Fibroblast of skin of scalp (primary cell): Measurements from ENCODE around the gene TCF12.

ENCODE experiments used
- DNase-seq: peaks from one replicate; pipeline ENCODE4 v3.0.0-alpha.2; 2013

TCF12 gene

DNA sequence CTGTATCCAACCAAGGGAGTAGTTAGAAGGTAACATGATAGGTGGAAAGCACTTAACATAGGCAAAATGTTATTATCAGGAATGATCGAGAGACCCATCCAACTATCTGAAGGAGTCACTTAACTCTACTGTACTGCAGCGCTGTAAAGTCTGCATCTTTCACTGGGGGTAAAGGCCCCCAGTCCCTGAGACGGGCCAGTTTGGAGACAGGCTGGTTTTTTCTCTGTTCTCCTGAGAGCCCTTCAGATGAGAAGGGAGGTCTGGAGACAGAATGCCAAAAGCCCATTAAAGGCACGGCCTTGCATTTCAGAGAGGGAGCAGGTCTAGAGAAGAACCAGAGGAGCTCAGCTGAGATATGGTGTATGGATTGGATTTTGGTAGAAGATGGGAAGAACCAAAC is 386.6 kb downstream of the TCF12 start:
- DNase-seq, result no peak

- DNase-seq, result peak; percentile 71
Measured at GRCh38 chr15:57306161-57306943, 387.9 kb downstream of the TCF12 start.

GRCh38 chr15:57306944-57307411 is 388.5 kb downstream of the TCF12 start:
- no peak for DNase-seq

- peak; percentile 18 for DNase-seq
Measured at GRCh38 chr15:57307527-57308169, 389.2 kb downstream of the TCF12 start.

DNA sequence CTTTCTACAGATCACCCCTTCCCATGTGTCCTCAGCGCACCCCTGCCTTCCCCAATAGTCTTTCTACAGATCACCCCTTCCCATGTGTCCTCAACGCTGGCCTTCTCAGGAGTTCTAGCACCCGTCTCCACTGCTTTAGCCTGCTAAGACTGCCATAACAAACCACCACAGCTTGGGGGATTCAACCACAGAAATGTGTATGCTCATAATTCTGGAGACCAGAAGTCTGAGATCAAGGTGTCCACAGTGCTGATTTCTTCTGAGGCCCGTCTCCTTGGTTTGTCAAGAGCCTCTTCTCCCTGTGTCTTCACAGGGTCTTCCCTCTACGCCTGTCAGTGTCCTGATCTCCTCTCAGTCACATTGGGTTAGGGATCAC is 389.7 kb downstream of the TCF12 start:
- DNase-seq, result peak; percentile 26

DNA sequence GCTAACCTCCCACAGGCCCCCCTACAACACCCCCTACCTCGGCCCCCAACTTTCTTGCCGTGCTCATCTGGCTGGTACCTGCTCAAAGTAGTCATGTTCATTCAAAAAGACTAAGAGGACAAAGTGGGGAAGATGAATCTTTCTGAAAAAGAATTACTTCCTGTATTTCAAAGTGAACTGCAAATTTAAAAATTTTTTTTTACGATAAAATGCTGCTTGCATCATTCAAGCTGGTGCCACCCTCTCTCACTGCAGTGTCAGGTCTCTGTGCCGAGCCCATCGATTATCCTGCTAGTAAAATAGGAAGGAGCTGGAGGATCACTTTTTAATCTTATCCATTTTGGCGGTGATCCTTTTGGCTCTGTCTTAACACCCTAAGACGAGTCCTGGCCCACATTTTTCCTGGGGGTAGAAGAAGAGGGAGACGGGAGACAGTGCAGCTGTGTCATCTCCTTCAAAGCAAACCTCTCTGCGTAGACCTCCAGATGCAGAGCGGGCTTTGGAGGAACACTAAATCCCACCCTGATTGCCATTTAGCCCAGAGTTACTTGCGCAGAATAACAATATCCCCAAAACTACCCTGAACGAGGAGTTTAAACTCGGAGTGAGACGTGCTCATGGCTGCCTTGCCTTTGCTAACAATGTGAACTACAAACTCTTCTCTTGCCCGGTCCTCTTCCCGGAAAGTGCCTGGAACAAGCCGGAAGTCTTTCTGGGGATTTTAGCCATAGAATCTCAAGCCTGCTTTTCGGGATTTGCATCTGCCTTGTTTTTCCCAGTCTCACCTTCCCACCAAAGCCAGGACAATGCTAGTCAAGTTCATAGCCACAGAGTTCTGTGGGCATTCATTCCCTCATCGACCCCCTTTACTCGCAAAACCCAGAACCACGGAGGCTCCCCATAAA is 391.7 kb downstream of the TCF12 start:
- no peak for DNase-seq

- no peak for DNase-seq
Measured at GRCh38 chr15:57310876-57311275, 392.4 kb downstream of the TCF12 start.

DNA sequence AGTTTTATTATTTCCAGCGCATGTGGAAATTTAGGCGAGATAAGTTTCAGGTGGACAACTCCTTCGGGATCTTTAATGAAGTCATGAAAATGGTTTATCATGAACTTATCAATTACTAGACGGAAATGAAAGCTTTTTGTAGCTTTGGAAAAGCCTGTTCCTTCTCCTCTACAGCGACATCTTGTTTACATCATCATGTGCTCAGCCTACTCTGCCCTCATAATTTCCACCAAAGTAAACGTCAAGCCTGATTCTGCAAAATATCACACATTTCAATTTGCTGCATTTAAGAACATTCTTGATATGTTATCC is 393.5 kb downstream of the TCF12 start:
- no peak for DNase-seq

DNA sequence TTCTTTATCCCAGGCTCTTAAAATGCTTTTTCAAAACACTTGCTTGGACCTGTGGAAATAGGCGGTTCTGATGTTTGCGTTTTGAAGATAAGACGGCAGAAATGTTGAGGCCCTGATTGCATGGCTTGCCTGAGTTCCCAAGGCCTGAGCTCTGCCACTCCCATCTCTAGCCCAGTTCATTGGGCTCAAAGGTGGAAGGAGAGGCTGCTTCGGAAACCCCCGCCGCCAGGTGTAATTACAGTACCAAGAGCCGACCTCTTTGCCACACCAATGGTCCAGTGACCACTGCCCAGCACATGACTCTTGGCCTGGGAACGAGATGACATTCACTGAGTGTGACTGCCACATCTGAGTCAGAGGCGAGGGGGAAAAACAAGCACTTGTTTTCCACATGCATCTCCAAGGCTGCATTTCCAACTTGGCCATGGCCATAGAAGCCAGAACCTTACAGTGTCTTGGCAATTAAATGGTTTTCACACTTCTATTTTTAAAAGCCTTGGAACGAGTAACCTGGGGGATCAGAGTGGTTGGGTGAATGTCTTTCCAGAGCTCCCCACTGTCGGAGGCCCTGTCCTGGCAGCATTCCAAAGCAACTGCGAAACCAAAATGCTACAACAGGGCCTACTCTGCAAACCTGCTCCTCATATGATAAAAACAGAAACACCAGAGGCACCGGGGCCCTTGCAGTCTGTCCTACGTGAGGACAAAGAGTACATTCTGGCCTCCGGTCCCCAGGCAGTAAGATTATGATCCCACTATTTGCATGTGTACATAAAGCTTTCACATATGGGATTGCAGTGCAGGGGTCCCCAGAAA is 394.1 kb downstream of the TCF12 start:
- DNase-seq, result no peak

GRCh38 chr15:57313134-57313483 is 394.7 kb downstream of the TCF12 start:
- DNase-seq, result no peak

GRCh38 chr15:57314221-57314620 is 395.8 kb downstream of the TCF12 start:
- no peak for DNase-seq

GRCh38 chr15:57316451-57316850 is 398.0 kb downstream of the TCF12 start:
- DNase-seq, result no peak

GRCh38 chr15:57319226-57319918 is 400.9 kb downstream of the TCF12 start:
- DNase-seq, result no peak

GRCh38 chr15:57319919-57320560 is 401.6 kb downstream of the TCF12 start:
- DNase-seq, result no peak

DNA sequence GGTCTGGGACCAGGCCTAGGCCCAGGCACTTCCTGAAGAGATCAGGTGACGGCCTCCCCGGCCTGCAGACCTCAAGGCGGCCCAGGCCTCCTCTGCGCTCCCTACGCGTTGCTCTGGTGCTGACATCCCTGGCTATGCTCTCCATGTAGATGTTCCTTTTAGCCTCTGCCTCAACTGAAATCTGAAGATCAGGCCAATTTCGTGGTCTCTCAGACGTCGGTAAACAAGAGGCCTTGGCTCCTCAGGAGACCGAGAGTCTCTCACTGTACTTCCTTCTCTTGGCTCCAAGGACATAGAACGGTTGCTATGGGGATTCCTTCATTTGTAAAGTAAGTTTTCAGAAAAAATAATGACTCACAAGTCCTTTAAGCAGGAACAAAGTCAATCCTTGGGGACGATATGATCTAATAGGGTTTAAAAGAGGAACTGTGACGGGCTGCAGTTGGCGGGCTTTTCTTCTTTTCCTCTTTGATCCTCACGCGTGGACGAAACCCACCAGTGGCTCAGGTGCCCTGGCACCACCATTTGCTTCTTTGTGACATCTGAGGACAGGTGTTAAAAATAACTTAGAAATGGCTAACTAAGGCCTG is 402.3 kb downstream of the TCF12 start:
- DNase-seq, result peak; percentile 68

GRCh38 chr15:57321485-57321884 is 403.0 kb downstream of the TCF12 start:
- DNase-seq, result no peak

GRCh38 chr15:57321973-57322601 is 403.6 kb downstream of the TCF12 start:
- no peak for DNase-seq

GRCh38 chr15:57322602-57323250 is 404.3 kb downstream of the TCF12 start:
- no peak for DNase-seq

- DNase-seq, result no peak
Measured at GRCh38 chr15:57323299-57323805, 404.9 kb downstream of the TCF12 start.
